ENCODE results near the gene MAPK8.

DNA sequence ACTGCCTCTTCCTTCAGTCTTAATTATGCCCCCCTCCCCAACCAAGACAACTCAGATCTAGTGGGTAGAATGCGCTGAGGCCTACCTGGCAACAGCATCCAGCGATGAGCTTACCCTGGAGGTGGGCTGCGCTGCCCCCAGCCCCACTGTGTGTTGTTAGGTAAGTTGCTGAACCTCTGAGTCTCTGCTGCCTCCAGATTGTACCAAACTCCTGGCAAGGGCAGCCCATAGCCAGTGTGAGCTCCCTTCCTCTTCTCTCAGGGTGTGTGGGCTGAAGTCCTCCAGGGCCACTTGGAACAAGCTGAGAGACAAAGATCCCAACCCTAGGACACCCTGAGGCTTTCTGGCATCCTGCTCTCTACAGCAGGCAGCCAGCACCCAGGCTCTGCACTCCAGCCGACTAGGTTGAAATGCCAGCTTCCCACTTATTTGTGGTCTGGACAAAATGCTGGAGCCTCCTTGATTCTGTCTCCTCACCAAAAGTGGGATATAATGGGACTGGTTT, 163.1 kb downstream of the MAPK8 start:
- TF ChIP-seq, protein P1, sequence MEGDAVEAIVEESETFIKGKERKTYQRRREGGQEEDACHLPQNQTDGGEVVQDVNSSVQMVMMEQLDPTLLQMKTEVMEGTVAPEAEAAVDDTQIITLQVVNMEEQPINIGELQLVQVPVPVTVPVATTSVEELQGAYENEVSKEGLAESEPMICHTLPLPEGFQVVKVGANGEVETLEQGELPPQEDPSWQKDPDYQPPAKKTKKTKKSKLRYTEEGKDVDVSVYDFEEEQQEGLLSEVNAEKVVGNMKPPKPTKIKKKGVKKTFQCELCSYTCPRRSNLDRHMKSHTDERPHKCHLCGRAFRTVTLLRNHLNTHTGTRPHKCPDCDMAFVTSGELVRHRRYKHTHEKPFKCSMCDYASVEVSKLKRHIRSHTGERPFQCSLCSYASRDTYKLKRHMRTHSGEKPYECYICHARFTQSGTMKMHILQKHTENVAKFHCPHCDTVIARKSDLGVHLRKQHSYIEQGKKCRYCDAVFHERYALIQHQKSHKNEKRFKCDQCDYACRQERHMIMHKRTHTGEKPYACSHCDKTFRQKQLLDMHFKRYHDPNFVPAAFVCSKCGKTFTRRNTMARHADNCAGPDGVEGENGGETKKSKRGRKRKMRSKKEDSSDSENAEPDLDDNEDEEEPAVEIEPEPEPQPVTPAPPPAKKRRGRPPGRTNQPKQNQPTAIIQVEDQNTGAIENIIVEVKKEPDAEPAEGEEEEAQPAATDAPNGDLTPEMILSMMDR (conservative IDR thresholded peaks at IDR 0.05) = no peak
- no peak for TF ChIP-seq EZH2 (IDR thresholded peaks at IDR 0.05; ENCODE audit: low read depth)

Data from PC-9 (cell line).